Measurements from ENCODE around the gene OR52E1. TPM values are rescaled to one million over a fixed set of nuclear protein-coding genes. Genes with fewer than 3 reads are reported as not detected.

Gene OR52E1
- total RNA-seq, 6 donors from 2014 or later: not detected

DNA sequence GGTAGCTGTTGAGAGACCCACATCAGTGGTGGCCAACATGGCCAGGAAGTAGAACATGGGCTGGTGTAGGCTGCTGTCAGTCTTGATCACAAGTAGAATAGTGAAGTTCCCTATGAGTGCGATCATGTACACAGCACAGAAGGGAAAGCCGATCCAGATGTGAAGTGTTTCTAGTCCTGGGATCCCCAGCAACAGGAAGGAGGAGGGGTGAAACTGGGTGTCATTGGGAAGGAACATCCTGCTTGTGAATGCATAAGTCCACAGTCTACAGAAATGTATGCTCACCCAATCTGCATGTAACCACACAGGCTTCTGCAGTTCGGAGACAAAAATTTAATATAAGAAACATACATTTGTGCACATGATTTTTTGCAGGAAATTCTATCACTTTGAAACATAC lies 10.0 kb upstream of the OR52E1 start, which contains the start of gene OR52E2:
Gene OR52E2, minus strand, starts transcription at position 237 of the 400 bp plus-strand sequence. Its CDS starts 0 bp downstream, at position 237.
- no peaks in the 10 kb centered on the region for H3K27me3 ChIP-seq
- no peaks in the 10 kb centered on the region for H3K4me1 ChIP-seq
- TF ChIP-seq EP300 (IDR thresholded peaks at IDR 0.05): no peak
- WGBS, 2 donors: 62 to 88% methylated on average over 3 of the region's 3 CpGs
- H3K36me3 ChIP-seq: no peaks in the 10 kb centered on the region
- no peak within 1 kb of the TSS for H3K27ac ChIP-seq
- ATAC-seq (ENCODE audit: low FRiP score in 2 of 2) (peak in 1 of 2 donors; percentile 43), DNase-seq (no peak)
- H3K9me3 ChIP-seq: no peaks in the 10 kb centered on the region
- H3K4me3 ChIP-seq: no peak within 1 kb of the TSS

DNA sequence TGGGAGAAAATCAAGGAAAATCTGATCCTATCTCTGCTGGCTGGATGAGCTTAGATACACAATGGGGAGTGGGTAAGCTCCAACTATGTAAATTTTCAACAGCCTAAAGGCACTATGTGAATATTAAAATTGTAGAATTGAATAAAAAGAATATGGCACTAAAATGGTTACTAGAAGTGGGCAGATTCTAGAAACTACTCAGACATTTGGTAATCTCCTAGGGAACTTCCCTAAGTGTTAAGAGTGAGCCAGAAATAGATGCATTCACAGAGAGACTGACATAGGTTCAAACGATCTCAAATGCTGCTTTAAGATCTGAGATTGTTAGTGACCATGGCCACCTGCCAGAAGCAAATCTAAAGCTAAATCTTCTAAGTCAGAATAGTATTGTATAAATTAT lies 4.3 kb upstream of the OR52E1 start:
- no peak overlapping the region for H3K27ac ChIP-seq
- no peak overlapping the region for H3K4me3 ChIP-seq
- H3K36me3 ChIP-seq: no peaks in the 10 kb centered on the region
- WGBS, 2 donors: 21 to 40% methylated on average over 1 of the region's 1 CpG
- H3K4me1 ChIP-seq: no peaks in the 10 kb centered on the region
- ATAC-seq (ENCODE audit: low FRiP score in 2 of 2) (no peak), DNase-seq (no peak)
- H3K9me3 ChIP-seq: no peaks in the 10 kb centered on the region
- no peaks in the 10 kb centered on the region for H3K27me3 ChIP-seq
- TF ChIP-seq POLR2AphosphoS5 (IDR thresholded peaks at IDR 0.05) (no peak), EP300 (IDR thresholded peaks at IDR 0.05) (no peak), POLR2A (IDR thresholded peaks at IDR 0.05) (no peak)
- TF ChIP-seq, protein P1, sequence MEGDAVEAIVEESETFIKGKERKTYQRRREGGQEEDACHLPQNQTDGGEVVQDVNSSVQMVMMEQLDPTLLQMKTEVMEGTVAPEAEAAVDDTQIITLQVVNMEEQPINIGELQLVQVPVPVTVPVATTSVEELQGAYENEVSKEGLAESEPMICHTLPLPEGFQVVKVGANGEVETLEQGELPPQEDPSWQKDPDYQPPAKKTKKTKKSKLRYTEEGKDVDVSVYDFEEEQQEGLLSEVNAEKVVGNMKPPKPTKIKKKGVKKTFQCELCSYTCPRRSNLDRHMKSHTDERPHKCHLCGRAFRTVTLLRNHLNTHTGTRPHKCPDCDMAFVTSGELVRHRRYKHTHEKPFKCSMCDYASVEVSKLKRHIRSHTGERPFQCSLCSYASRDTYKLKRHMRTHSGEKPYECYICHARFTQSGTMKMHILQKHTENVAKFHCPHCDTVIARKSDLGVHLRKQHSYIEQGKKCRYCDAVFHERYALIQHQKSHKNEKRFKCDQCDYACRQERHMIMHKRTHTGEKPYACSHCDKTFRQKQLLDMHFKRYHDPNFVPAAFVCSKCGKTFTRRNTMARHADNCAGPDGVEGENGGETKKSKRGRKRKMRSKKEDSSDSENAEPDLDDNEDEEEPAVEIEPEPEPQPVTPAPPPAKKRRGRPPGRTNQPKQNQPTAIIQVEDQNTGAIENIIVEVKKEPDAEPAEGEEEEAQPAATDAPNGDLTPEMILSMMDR (IDR thresholded peaks at IDR 0.05): no peak

DNA sequence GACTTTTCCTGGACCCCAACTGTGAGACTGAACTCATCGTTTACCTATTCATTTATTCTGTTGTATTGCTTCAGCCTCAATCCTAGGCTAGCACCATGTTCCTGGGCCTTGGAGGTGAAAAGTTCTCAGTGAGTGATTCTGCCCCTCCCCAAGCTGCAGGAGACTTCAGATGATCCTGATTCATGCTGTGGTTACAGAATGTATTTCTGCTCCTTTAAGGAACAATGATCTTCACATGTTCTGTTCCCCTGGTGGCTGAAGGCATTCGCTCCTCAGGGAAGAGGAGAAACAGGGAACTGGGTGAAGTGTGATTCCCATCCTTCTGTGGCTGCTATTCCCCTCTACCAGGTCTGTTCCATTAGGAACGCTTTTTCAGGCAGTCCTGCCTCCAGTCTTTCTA lies 2.4 kb downstream of the OR52E1 start:
- H3K9me3 ChIP-seq: no peaks in the 10 kb centered on the region
- 49 to 61% methylated on average over 3 of the region's 3 CpGs for WGBS, 2 donors
- H3K4me1 ChIP-seq: no peaks in the 10 kb centered on the region
- no peaks in the 10 kb centered on the region for H3K27me3 ChIP-seq
- H3K36me3 ChIP-seq: no peaks in the 10 kb centered on the region
- no peak for ATAC-seq (ENCODE audit: low FRiP score in 2 of 2)
- TF ChIP-seq EP300 (IDR thresholded peaks at IDR 0.05) (no peak), POLR2AphosphoS5 (IDR thresholded peaks at IDR 0.05) (no peak), POLR2A (IDR thresholded peaks at IDR 0.05) (no peak)
- TF ChIP-seq, protein P1 (IDR thresholded peaks at IDR 0.05): no peak
- no peak overlapping the region for H3K27ac ChIP-seq
- no peak overlapping the region for H3K4me3 ChIP-seq
- no peak for DNase-seq

DNA sequence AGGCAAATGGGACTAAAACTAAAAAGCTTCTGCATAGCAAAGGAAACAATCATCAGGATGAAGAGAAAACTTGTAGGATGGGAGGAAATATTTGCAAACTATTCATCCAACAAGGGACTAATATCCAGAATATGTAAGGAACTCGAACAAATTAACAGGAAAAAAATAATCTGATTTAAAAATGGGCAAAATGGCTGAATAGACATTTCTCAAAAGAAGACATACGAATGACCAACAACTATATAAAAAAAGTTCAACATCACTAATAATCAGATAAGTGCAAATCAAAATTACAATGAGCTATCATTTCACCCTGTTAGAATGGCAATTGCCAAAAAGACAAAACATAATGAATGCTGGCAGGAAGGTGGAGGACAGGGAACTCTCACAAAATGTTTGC lies 12.0 kb downstream of the OR52E1 start:
- Histone ChIP-seq H3K27me3 (no peaks in the 10 kb centered on the region), H3K4me3 (no peak overlapping the region), H3K36me3 (no peaks in the 10 kb centered on the region), H3K27ac (no peak overlapping the region), H3K9me3 (no peaks in the 10 kb centered on the region), H3K4me1 (no peaks in the 10 kb centered on the region)
- DNase-seq (no peak), ATAC-seq (ENCODE audit: low FRiP score in 2 of 2) (no peak)
- TF ChIP-seq, protein P1 (IDR thresholded peaks at IDR 0.05): no peak
- TF ChIP-seq POLR2A (IDR thresholded peaks at IDR 0.05) (no peak), EP300 (IDR thresholded peaks at IDR 0.05) (no peak)
- 69 to 72% methylated on average over 2 of the region's 2 CpGs for WGBS, 2 donors

DNA sequence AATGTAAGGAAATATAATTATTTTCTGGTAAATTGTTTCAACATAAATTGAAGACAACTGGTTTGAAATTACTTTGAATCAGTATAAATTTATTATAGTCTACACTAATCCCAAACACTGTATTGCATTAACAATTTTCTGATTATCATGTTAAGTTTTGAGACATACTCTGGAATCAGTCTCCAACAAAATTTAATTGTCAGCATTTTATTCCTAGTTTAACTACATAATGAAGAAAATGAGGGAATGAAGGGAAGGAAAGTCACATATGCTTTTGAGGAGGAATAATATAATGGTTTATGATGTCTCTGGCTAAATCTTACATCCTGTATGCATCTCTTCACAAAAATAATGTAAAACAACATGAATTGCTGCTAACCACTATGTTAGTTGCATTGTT lies 14.2 kb downstream of the OR52E1 start:
- no peak for TF ChIP-seq EP300 (IDR thresholded peaks at IDR 0.05)
- no peak for TF ChIP-seq POLR2AphosphoS5 (IDR thresholded peaks at IDR 0.05)
- no peak for TF ChIP-seq POLR2A (IDR thresholded peaks at IDR 0.05)
- Histone ChIP-seq H3K4me1 (no peaks in the 10 kb centered on the region), H3K27me3 (no peaks in the 10 kb centered on the region)

DNA sequence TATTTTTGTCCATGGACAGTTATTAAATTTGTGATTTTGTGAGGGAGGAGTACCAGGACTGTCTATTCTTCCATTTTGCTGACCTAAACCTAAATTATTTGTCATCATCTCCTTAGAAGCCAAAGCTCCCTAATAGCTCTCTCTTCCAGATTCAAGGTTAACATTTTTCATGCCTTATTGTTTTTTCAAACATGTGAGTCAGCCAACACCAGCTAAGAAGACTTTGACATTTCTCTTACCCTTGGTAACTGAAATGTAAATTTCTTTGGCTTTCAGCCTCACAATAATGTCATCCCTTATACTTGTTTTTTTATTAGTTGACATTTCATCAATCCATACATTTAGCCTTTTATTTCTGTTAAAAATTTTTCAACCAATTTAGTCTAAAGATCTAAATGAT lies 19.2 kb downstream of the OR52E1 start:
- Histone ChIP-seq H3K4me3 (no peak overlapping the region), H3K27ac (no peak overlapping the region), H3K36me3 (no peaks in the 10 kb centered on the region), H3K27me3 (no peaks in the 10 kb centered on the region), H3K9me3 (no peaks in the 10 kb centered on the region), H3K4me1 (no peaks in the 10 kb centered on the region)
- no peak for DNase-seq
- TF ChIP-seq POLR2A (IDR thresholded peaks at IDR 0.05) (no peak), POLR2AphosphoS5 (IDR thresholded peaks at IDR 0.05) (no peak), EP300 (IDR thresholded peaks at IDR 0.05) (no peak)
- TF ChIP-seq, protein P1 (IDR thresholded peaks at IDR 0.05): no peak
- no peak for ATAC-seq (ENCODE audit: low FRiP score in 2 of 2)

More for the DNA sequence above, 14.2 kb downstream of the OR52E1 start:
- DNase-seq: no peak
- H3K4me3 ChIP-seq: no peak overlapping the region
- no peak for ATAC-seq (ENCODE audit: low FRiP score in 2 of 2)
- no peaks in the 10 kb centered on the region for H3K9me3 ChIP-seq
- H3K36me3 ChIP-seq: no peaks in the 10 kb centered on the region
- no peak overlapping the region for H3K27ac ChIP-seq

All from upper lobe of left lung (tissue), 6 donors.